ENCODE measurements around the gene NPEPL1.

The NPEPL1 gene

DNA sequence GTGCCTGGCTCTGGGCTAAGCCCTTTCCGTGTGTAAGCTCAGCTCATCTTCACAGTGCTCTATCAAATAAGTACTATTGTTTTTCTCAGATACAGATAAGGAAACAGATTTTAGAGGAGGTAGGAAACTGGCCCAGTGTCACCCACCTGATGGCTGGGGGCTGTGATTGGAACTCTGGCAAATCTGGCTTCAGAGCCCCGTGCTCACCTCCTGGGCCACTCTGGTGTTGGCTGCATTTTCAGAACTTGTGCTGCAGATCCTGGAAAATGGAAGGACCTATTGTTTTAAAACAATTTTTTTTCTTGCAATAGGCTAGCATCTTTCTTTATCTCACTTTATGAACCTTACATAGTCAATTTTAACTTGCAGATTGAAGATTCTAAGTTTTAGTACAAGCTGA, 35.8 kb upstream of the NPEPL1 start:
- TF ChIP-seq POU2F2 (IDR thresholded peaks at IDR 0.05; ENCODE audit: low read depth, low read length) = no peak
- TF ChIP-seq POLR2A (IDR thresholded peaks at IDR 0.05; ENCODE audit: low read depth, low read length) = no peak
- TF ChIP-seq SPI1 (IDR thresholded peaks at IDR 0.05; ENCODE audit: low read depth, low read length) = no peak
- FAIRE-seq (no peak), DNase-seq (ENCODE audit: insufficient read length, low spot score) (no peak)

DNA sequence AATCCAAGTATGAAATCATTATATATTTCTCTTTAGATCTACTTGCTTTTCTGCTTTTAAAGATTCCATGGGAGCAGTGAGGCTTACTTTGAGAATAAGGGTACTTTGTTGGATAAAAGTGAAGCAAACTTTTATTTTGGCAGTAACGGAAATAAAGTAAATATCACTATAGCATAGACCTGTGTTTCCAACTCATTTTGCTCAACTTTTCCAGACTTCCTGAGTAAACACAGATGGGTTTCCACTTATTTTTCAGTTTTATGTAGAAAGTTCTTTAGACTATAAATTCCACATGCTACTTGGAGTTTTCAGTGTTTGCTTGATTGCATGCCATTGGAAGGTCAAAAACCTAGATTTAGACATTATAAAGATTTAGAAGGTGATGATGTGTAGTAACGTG, 35.3 kb upstream of the NPEPL1 start:
- FAIRE-seq = no peak
- TF ChIP-seq TAF1 (IDR thresholded peaks at IDR 0.05; ENCODE audit: low read depth, low read length) (no peak), SPI1 (IDR thresholded peaks at IDR 0.05; ENCODE audit: low read depth, low read length) (no peak), POLR2A (IDR thresholded peaks at IDR 0.05; ENCODE audit: low read depth, low read length) (no peak), PAX5 (IDR thresholded peaks at IDR 0.05; ENCODE audit: insufficient read depth, low read length, severe bottlenecking) (no peak)
- no peak for DNase-seq (ENCODE audit: insufficient read length, low spot score)

DNA sequence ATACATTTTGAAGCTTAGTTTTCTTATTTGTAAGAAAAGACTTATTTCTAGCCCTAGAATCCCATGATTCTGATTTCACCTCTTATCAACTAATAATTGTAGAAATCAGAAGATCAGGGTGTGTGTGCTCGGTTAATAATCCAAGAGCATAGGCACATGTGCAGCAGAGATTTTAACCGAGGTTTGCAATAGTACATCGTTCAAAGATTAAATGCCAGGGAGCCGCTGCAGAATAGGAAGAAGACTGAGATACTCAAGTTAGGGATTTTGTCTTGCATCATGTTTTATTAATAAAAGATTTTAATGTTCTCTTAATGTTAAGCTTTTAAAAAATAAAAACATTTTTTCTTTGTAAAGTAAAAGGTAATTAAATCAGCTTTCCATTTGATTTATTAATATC, 34.6 kb upstream of the NPEPL1 start:
- DNase-seq (ENCODE audit: insufficient read length, low spot score) (no peak), FAIRE-seq (no peak)
- no peak for TF ChIP-seq SPI1 (IDR thresholded peaks at IDR 0.05; ENCODE audit: low read depth, low read length)
- no peak for TF ChIP-seq PAX5 (IDR thresholded peaks at IDR 0.05; ENCODE audit: insufficient read depth, low read length, severe bottlenecking)
- TF ChIP-seq POU2F2 (IDR thresholded peaks at IDR 0.05; ENCODE audit: low read depth, low read length) = no peak
- TF ChIP-seq POLR2AphosphoS5 (IDR thresholded peaks at IDR 0.05; ENCODE audit: low read depth, low read length) = no peak
- TF ChIP-seq TAF1 (IDR thresholded peaks at IDR 0.05; ENCODE audit: low read depth, low read length) = no peak
- no peak for TF ChIP-seq POLR2A (IDR thresholded peaks at IDR 0.05; ENCODE audit: low read depth, low read length)

DNA sequence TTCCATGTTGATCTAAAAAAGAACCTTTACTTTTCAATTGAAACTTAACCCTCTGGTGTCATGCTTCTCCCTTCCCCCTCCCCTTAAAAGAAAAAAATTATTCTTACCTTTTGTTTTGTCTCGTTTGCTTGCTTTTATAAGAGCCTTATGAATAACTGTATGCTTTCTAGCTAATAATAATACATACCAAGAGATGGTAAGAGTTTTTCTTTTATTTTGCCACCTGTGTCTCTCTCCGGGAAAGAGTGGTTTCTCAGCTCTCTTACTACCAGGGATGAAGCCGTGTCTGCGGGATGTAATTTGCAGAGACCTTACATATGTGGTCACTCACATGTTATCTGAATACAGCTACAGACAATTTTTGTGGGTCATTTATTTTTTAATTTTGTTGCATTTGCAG, 33.8 kb upstream of the NPEPL1 start:
- TF ChIP-seq POU2F2 (IDR thresholded peaks at IDR 0.05; ENCODE audit: low read depth, low read length) (no peak), TAF1 (IDR thresholded peaks at IDR 0.05; ENCODE audit: low read depth, low read length) (no peak), POLR2A (IDR thresholded peaks at IDR 0.05; ENCODE audit: low read depth, low read length) (no peak), PAX5 (IDR thresholded peaks at IDR 0.05; ENCODE audit: insufficient read depth, low read length, severe bottlenecking) (no peak), SPI1 (IDR thresholded peaks at IDR 0.05; ENCODE audit: low read depth, low read length) (no peak), POLR2AphosphoS5 (IDR thresholded peaks at IDR 0.05; ENCODE audit: low read depth, low read length) (no peak)
- FAIRE-seq = no peak
- DNase-seq (ENCODE audit: insufficient read length, low spot score) = no peak

DNA sequence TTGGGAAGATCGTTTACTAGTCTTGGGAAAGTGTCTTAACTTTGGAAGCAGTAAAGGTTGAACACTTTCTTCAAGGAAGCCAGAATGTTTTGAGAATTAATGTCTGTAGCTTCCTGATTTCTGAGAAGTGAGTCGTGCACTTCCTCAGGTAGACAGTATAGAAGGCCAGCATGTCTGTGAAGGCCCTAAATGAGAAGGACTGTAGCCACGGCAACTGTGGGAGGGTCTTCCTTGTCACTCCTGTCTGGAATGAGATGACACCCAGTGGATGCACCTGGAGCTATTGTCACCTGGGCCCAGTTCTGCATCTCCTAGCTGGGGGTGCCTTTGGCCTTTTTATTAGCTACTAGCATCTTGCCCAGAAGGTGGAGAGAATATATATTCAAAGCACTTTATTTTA, 32.8 kb upstream of the NPEPL1 start:
- FAIRE-seq = no peak
- DNase-seq (ENCODE audit: insufficient read length, low spot score) = no peak
- TF ChIP-seq SPI1 (IDR thresholded peaks at IDR 0.05; ENCODE audit: low read depth, low read length) = no peak
- TF ChIP-seq POU2F2 (IDR thresholded peaks at IDR 0.05; ENCODE audit: low read depth, low read length) = no peak
- TF ChIP-seq POLR2A (IDR thresholded peaks at IDR 0.05; ENCODE audit: low read depth, low read length) = no peak
- no peak for TF ChIP-seq POLR2AphosphoS5 (IDR thresholded peaks at IDR 0.05; ENCODE audit: low read depth, low read length)
- no peak for TF ChIP-seq PAX5 (IDR thresholded peaks at IDR 0.05; ENCODE audit: insufficient read depth, low read length, severe bottlenecking)
- no peak for TF ChIP-seq TAF1 (IDR thresholded peaks at IDR 0.05; ENCODE audit: low read depth, low read length)

DNA sequence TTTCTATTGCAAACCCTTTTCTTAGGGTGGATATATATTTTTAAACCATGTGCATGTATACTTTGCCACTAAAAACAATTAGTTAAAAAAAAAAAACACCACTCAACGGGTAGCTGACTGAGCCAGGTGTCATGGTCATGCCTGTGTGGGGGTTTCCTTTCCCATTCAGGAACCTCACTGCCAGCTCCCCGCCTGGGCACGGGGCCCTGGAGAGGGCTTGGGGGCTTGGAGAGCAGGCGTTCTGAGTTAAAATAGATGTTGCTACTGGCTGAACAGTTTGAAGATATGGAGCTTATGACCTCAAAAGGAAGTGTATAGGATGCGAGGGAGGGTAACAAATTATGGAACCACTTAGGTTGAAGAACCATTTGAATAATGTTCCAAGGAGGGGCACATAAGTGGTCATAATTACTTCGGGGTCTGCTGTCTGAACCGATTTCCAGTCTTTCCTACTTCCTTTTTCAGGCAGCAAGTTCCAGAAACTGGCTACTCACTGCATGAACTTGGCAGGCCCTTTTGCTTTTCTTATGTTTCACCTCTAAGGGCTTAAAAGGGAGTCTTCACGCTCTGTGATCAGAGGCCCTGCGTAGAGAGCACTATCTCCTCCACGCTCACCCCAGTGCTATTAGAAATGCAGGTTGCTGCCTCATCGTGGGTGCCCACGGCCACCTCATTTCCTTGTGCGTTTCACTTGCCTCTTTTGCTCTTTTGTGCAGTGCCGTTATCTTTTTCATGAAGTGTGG, 31.6 kb upstream of the NPEPL1 start:
- DNase-seq (ENCODE audit: insufficient read length, low spot score) (no peak), FAIRE-seq (no peak)
- TF ChIP-seq PAX5 (IDR thresholded peaks at IDR 0.05; ENCODE audit: insufficient read depth, low read length, severe bottlenecking) = no peak
- TF ChIP-seq POU2F2 (IDR thresholded peaks at IDR 0.05; ENCODE audit: low read depth, low read length) = no peak
- TF ChIP-seq TAF1 (IDR thresholded peaks at IDR 0.05; ENCODE audit: low read depth, low read length) = no peak
- no peak for TF ChIP-seq SPI1 (IDR thresholded peaks at IDR 0.05; ENCODE audit: low read depth, low read length)
- no peak for TF ChIP-seq POLR2A (IDR thresholded peaks at IDR 0.05; ENCODE audit: low read depth, low read length)
- no peak for TF ChIP-seq POLR2AphosphoS5 (IDR thresholded peaks at IDR 0.05; ENCODE audit: low read depth, low read length)

DNA sequence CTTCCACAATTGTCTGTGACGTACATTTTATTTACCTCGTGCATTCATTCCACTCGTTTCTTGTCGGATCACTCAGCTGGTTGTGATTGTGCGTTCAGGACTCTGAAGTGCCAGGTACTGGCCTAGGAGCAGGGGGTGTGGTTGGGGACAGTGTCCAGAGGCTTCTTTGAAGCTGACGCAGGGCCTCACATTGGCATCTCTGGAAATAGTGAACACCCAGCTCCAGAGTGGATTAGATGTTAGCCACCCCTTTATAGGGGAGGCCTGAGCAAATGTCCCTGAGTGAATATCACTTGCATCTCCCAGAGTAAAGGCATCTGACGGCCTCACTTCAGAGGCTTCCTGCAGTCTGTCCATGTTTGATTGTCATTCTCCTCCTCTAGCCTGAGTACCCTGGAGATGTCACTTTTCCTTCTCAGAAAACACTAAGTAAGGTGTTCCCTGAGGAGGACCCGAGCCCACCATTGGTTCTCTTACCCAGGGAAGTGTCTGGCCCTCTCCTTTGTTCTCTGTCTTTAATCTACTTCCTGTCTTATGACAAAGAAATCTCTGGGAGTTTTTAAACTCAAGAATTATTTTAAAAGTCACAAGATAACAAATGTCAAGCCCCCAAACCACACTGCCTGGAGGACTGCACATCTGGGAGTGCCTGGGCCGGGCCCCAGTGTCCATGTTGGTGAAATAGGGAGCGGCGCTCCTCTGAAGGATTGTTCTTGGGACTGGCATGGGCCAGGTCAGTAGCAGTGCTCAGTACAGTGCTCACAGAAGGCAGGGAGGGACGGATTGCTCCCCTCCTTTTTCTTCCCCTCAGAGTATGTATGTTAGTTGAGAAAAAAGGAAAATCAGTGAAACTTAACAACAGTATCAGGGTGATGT, 30.8 kb upstream of the NPEPL1 start:
- DNase-seq (ENCODE audit: insufficient read length, low spot score) (no peak), FAIRE-seq (no peak)
- TF ChIP-seq PAX5 (IDR thresholded peaks at IDR 0.05; ENCODE audit: insufficient read depth, low read length, severe bottlenecking) = no peak

DNA sequence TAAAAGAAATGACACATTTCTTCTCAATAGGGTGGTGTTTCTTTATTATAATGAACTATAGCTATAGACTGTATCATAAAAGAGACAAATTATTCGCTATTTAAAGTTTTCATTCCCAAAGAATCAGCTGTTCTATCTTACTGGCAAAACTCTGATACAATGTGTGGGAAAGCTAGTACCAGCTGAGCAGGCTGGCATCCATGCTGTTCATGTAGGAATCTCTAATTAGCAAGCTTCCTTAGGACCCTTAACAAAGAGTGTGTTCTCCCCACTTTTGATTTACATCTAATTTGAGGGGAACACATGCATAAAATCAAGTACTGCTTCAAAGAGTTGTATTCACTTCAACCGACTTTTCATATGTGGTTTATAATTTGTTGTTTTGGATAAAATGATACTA, 28.3 kb upstream of the NPEPL1 start:
- FAIRE-seq (no peak), DNase-seq (ENCODE audit: insufficient read length, low spot score) (no peak)
- TF ChIP-seq SPI1 (IDR thresholded peaks at IDR 0.05; ENCODE audit: low read depth, low read length) (no peak), POLR2A (IDR thresholded peaks at IDR 0.05; ENCODE audit: low read depth, low read length) (no peak), PAX5 (IDR thresholded peaks at IDR 0.05; ENCODE audit: insufficient read depth, low read length, severe bottlenecking) (no peak), TAF1 (IDR thresholded peaks at IDR 0.05; ENCODE audit: low read depth, low read length) (no peak), POU2F2 (IDR thresholded peaks at IDR 0.05; ENCODE audit: low read depth, low read length) (no peak), POLR2AphosphoS5 (IDR thresholded peaks at IDR 0.05; ENCODE audit: low read depth, low read length) (no peak)

DNA sequence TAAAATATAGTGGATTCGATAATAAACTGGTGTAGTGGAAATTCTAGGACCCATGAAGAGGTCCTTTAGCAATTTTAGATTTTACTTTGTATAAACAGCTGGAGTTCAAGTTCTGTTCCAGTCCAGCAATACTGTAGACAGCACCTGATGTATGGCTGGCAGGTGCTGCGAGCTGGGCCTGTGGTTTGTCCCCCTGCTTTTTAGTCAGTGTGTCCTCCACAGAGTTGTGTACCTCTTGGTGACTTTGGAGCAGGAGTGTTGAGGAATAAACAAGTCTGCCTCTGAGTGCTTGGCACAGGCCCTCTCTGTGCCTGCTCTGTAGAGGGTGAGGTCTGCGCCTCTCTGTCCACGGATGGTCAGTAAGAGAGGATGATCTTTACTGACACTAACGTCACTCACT, 27.7 kb upstream of the NPEPL1 start:
- no peak for DNase-seq (ENCODE audit: insufficient read length, low spot score)
- no peak for FAIRE-seq
- TF ChIP-seq POLR2A (IDR thresholded peaks at IDR 0.05; ENCODE audit: low read depth, low read length) = no peak
- TF ChIP-seq TAF1 (IDR thresholded peaks at IDR 0.05; ENCODE audit: low read depth, low read length) = no peak
- no peak for TF ChIP-seq POLR2AphosphoS5 (IDR thresholded peaks at IDR 0.05; ENCODE audit: low read depth, low read length)
- no peak for TF ChIP-seq PAX5 (IDR thresholded peaks at IDR 0.05; ENCODE audit: insufficient read depth, low read length, severe bottlenecking)
- TF ChIP-seq SPI1 (IDR thresholded peaks at IDR 0.05; ENCODE audit: low read depth, low read length) = no peak
- no peak for TF ChIP-seq POU2F2 (IDR thresholded peaks at IDR 0.05; ENCODE audit: low read depth, low read length)

DNA sequence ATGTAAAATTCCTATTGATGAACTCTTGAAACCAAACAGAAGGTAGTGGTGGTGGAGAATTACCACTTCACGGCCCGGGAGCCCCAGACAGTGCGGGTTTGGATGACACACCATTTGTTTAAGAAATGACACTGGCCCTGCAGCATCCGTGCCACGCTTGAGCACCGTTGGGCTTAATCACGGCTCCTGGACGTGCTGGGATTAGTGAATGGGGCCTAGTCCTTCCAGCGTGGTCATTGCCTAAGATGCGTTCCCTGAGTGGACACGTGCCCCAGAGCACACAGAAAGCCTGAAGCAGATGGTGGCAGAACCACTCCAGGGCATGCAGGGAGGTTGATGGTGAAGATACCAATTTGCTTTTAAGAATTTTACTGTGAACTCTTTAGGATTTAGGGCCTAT, 27.0 kb upstream of the NPEPL1 start:
- DNase-seq (ENCODE audit: insufficient read length, low spot score) (no peak), FAIRE-seq (no peak)
- TF ChIP-seq SPI1 (IDR thresholded peaks at IDR 0.05; ENCODE audit: low read depth, low read length) = no peak
- no peak for TF ChIP-seq POU2F2 (IDR thresholded peaks at IDR 0.05; ENCODE audit: low read depth, low read length)
- no peak for TF ChIP-seq TAF1 (IDR thresholded peaks at IDR 0.05; ENCODE audit: low read depth, low read length)
- no peak for TF ChIP-seq POLR2AphosphoS5 (IDR thresholded peaks at IDR 0.05; ENCODE audit: low read depth, low read length)
- no peak for TF ChIP-seq POLR2A (IDR thresholded peaks at IDR 0.05; ENCODE audit: low read depth, low read length)
- no peak for TF ChIP-seq PAX5 (IDR thresholded peaks at IDR 0.05; ENCODE audit: insufficient read depth, low read length, severe bottlenecking)

Data from GM12891 (cell line).